Testis (tissue), 5 donors: ENCODE results near the gene OTOL1. TPM values are rescaled to one million over a fixed set of nuclear protein-coding genes. Genes with fewer than 3 reads are reported as not detected.

Experiments
- DNase-seq: peaks from one replicate; pipeline ENCODE4 v3.0.0-alpha.2; 2019
- H3K27ac ChIP-seq, 2 donors: fragments of 200-600 bp; sonication (generic); one replicate each; pipeline ENCODE4 v1.5.1; 2019
- H3K27me3 ChIP-seq: fragments of 200-600 bp; sonication (generic); one replicate; pipeline ENCODE4 v1.5.1; 2019
- H3K36me3 ChIP-seq: fragments of 200-600 bp; sonication (generic); one replicate; pipeline ENCODE4 v1.5.1; 2017; ENCODE audit warnings: low read depth; ENCODE audit errors: missing control alignments
- H3K4me1 ChIP-seq: fragments of 200-600 bp; sonication (generic); one replicate; pipeline ENCODE4 v1.5.1; 2019
- H3K4me3 ChIP-seq, 2 donors: fragments of 200-600 bp; sonication (generic); one replicate each; pipeline ENCODE4 v1.5.1; 2017 to 2019
- H3K9me3 ChIP-seq: fragments of 200-600 bp; sonication (generic); one replicate; pipeline ENCODE4 v1.5.1; 2017
- CTCF ChIP-seq, 3 experiments: fragments of 450-650 bp in 2 of 3; fragments of 200-600 bp in 1 of 3; sonication (generic) in 1 of 3; IDR thresholded peaks; one replicate each; pipeline ENCODE4 v1.5.1; 2016 to 2019; ENCODE audit warnings: antibody characterized with exemption in 3 of 3, mild to moderate bottlenecking in 2 of 3, moderate library complexity in 1 of 3
- POLR2A ChIP-seq: fragments of 450-650 bp; IDR thresholded peaks from one replicate; pipeline ENCODE4 v1.6.1; 2017; ENCODE audit warnings: antibody characterized with exemption, mild to moderate bottlenecking, moderate library complexity
- WGBS, 2 donors: methylation state at CpG; one replicate each; pipeline ENCODE4 v1.1.5; 2018; 5-methylcytosine and 5-hydroxymethylcytosine counted together
- intact Hi-C: fragments of 100-400 bp; cut with DNase I; formaldehyde crosslinking; loops from one replicate; pipeline ENCODE4 v1.15.1; 2023; ENCODE audit warnings: low total_unique reads
- long read RNA-seq, 2 donors: transcript quantifications; one replicate each; lab custom pipeline, GENCODE V29; 2026
- polyA plus RNA-seq: library from polyadenylated mRNA; stranded (reverse); fragments of 350-450 nt; fragmentation: Illumina TruSeq; extraction: RNeasy Lipid Tissue Mini Kit (QIAGEN cat#74804); gene quantifications from one replicate; pipeline ENCODE4 v1.2.3, GENCODE V29; 2014; ENCODE audit warnings: low read depth, low replicate concordance; ENCODE audit not compliant: insufficient read depth
- total RNA-seq, 2 donors: library from RNA; depleted of rRNA; stranded (reverse); fragments of >200 nt; gene quantifications; one replicate each; pipeline ENCODE4 v1.2.3, GENCODE V29; 2016

OTOL1 gene
- total RNA-seq = not detected
- not detected for polyA plus RNA-seq
- long read RNA-seq, donor 1 = 0 reads
- long read RNA-seq, donor 2 = 0 reads

- intact Hi-C loops = no loop called here
- WGBS, 2 donors = 74 to 84% methylated on average over 1 of the region's 1 CpG
- no peaks in the 10 kb centered on the region for H3K27me3 ChIP-seq
- no peaks in the 10 kb centered on the region for H3K36me3 ChIP-seq
- no peaks in the 10 kb centered on the region for H3K4me1 ChIP-seq
- H3K4me3 ChIP-seq = no peak within 1 kb of the TSS
- TF ChIP-seq POLR2A = no peak
- TF ChIP-seq CTCF (IDR thresholded peaks at IDR 0.05) = no peak
- DNase-seq = no peak
- H3K9me3 ChIP-seq = no peaks in the 10 kb centered on the region
- H3K27ac ChIP-seq = no peak within 1 kb of the TSS
Measured at GRCh38 chr3:161496508-161496907, at the start of gene OTOL1. TSS of gene OTOL1 (plus strand) at chr3:161496808. CDS start at chr3:161496808, 0 bp downstream.

- DNase-seq = no peak
Measured at GRCh38 chr3:161449785-161450184, 46.8 kb upstream of the OTOL1 start.

GRCh38 chr3:161452179-161452578 is 44.4 kb upstream of the OTOL1 start:
- intact Hi-C loops = no loop called here
- Histone ChIP-seq H3K27ac (no peak overlapping the region), H3K27me3 (no peaks in the 10 kb centered on the region), H3K9me3 (no peaks in the 10 kb centered on the region), H3K36me3 (no peaks in the 10 kb centered on the region), H3K4me1 (no peaks in the 10 kb centered on the region), H3K4me3 (no peak overlapping the region)
- 88 to 95% methylated on average over 2 of the region's 2 CpGs for WGBS, 2 donors
- no peak for DNase-seq
- no peak for TF ChIP-seq CTCF (IDR thresholded peaks at IDR 0.05)
- TF ChIP-seq POLR2A = no peak

More at GRCh38 chr3:161449785-161450184, 46.8 kb upstream of the OTOL1 start:
- no peaks in the 10 kb centered on the region for H3K4me1 ChIP-seq
- H3K27me3 ChIP-seq = no peaks in the 10 kb centered on the region
- WGBS, 2 donors = 77 to 81% methylated on average over 2 of the region's 2 CpGs
- H3K9me3 ChIP-seq = no peaks in the 10 kb centered on the region
- no peak overlapping the region for H3K4me3 ChIP-seq
- H3K27ac ChIP-seq = no peak overlapping the region
- intact Hi-C loops = no loop called here
- H3K36me3 ChIP-seq = no peaks in the 10 kb centered on the region
- TF ChIP-seq POLR2A (no peak), CTCF (IDR thresholded peaks at IDR 0.05) (no peak)

- H3K36me3 ChIP-seq = no peaks in the 10 kb centered on the region
- no peaks in the 10 kb centered on the region for H3K9me3 ChIP-seq
- TF ChIP-seq CTCF (IDR thresholded peaks at IDR 0.05) = no peak
- no peak for TF ChIP-seq POLR2A
- H3K4me3 ChIP-seq = no peak overlapping the region
- no peaks in the 10 kb centered on the region for H3K4me1 ChIP-seq
- no peak for DNase-seq
- 75 to 77% methylated on average over 2 of the region's 2 CpGs for WGBS, 2 donors
- intact Hi-C loops = no loop called here
- H3K27me3 ChIP-seq = no peaks in the 10 kb centered on the region
- H3K27ac ChIP-seq = no peak overlapping the region
Measured at GRCh38 chr3:161454615-161455014, 42.0 kb upstream of the OTOL1 start.

GRCh38 chr3:161455962-161456361 is 40.6 kb upstream of the OTOL1 start:
- intact Hi-C loops = no loop called here
- WGBS, 2 donors = 77 to 86% methylated on average over 2 of the region's 2 CpGs
- no peak for TF ChIP-seq CTCF (IDR thresholded peaks at IDR 0.05)
- no peak for TF ChIP-seq POLR2A
- Histone ChIP-seq H3K27me3 (no peaks in the 10 kb centered on the region), H3K36me3 (no peaks in the 10 kb centered on the region), H3K4me3 (no peak overlapping the region), H3K27ac (no peak overlapping the region), H3K9me3 (no peaks in the 10 kb centered on the region), H3K4me1 (no peaks in the 10 kb centered on the region)
- DNase-seq = no peak
